ENCODE results near the gene TPCN2.

GRCh38 chr11:69008737-69009440, 39.8 kb upstream of the TPCN2 start:
- TF ChIP-seq CTCF (IDR thresholded peaks at IDR 0.05 in 4 of 5, conservative IDR thresholded peaks at IDR 0.05 in 1 of 5) (no peak), POLR2A (IDR thresholded peaks at IDR 0.05) (no peak)

All from gastrocnemius medialis (tissue), 4 donors.